ENCODE data around the gene MALAT1.

Gene MALAT1

DNA sequence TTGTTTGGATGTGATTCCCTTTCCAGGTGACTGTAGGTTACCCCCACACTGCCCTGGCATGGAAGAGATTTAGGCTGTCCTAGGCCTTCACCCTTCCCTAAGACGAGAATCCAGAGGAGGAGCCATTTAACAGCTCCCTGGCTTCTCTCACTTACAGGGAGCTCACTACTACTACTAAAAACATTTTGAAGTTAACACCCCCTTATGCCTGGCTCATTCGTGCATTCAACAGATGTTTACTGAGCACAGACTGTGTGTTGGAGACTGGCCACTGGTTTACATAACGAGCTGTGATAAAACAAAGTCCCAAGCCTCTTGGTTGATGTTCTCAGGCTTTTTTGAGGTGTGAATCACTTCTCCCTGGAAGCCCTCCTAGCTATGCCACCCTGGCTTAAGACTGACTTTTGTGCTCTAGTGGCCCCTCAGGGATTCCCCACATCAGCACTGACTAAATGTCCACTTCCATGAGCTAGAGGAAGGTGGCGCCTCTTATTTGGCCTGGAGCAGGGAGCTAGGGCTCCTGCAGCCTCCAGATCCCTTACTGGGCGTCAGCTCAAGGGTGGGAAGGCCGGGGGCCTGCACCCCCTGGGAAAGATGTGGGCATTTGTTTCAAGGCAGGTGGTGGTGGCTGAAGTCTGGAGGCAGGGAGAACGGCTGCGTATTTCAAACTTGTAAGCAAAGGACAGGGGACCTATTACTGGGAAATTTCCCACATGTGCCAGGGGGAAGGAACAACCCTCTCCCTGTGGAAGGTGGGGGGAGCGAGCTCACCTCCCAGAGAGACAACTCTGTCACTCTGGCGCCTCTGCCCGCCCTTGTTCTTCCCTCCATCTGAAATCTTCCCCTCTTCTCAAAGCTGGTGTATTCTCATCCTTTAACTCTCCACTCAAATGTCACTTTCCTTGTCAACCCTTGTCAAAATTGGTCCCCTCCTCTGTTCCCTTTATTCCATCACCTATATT is 19.4 kb upstream of the MALAT1 start:
- no peak for DNase-seq

DNA sequence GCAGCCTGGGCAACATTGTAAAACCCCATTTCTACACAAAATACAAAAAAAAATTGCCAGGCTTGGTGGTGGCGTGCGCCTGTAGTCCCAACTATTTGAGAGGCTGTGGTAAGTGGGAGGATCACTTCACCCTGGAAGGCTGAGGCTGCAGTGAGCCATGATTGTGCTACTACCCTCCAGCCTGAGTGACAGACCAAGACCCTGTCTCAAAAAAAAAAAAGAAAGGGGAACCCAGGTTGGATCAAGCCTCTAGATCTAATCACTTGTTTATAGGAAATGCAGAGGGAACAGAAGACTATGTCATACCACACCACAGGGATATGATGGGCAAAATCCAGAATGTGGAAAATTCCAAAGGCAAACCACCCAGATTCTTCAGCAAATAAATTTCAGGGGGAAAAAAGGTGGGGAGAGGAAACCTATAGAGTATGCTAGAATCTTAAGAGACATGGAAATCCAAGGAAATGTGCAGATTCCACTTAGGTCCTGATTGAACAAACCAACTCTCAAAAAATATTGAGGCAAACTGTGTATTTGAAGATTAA is 16.5 kb upstream of the MALAT1 start:
- DNase-seq = no peak

DNA sequence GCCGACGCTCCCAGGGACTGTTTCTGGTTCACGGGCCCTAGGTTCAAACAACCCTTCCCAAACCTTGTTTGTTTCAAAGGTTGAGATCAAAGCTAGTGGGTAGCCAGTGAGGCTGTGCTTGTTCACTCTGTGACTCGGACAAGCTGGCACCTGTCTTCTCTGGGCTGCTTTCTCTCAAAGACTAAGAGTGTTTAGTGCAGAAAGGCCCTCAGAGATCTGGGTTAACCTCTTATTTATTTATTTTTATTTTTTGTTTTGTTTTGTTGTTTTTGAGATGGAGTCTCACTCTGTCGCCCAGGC is 13.0 kb upstream of the MALAT1 start:
- DNase-seq = no peak

DNA sequence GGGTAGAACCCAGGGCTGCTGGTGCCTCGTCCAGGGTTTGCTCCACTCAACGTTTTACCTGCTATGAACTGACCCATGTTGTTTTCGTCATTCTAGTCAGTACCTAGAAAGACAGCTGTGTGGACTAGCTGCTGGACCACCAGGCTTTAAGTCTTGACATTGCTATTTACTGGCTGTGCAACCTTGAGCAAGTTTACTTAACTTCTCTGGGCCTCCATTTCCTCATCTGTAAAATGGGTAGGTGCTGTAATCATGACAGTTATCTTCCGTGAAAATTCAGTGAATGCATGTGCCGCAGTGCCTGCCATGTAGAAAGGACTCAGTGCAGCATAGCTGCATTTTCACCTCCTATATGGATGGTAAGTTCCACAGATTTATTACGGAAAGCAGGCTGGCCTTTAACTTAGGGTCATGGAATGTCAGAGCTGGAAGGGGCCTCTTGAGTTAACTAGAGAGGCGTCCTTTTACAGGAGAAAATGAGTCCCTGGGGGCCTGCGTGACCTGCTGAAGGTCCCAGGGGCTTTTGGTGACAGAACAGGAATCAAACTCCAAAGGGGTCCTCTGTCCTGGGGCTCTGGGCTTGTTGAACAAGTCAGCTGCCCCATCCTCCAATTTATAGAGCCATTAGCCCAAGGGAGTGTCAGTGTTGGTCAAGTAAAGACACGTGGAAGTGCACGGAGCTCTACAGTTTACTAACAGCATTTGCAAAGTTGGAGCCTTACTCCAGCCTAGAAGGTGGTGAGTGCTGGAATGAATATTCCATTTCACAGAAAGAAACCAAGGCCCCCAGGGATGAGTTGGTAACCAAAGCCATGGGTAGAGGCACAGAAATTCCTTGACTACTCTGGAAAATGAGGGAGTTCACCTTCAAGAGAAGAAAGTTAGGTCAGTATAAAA is 12.0 kb upstream of the MALAT1 start:
- DNase-seq = no peak

DNA sequence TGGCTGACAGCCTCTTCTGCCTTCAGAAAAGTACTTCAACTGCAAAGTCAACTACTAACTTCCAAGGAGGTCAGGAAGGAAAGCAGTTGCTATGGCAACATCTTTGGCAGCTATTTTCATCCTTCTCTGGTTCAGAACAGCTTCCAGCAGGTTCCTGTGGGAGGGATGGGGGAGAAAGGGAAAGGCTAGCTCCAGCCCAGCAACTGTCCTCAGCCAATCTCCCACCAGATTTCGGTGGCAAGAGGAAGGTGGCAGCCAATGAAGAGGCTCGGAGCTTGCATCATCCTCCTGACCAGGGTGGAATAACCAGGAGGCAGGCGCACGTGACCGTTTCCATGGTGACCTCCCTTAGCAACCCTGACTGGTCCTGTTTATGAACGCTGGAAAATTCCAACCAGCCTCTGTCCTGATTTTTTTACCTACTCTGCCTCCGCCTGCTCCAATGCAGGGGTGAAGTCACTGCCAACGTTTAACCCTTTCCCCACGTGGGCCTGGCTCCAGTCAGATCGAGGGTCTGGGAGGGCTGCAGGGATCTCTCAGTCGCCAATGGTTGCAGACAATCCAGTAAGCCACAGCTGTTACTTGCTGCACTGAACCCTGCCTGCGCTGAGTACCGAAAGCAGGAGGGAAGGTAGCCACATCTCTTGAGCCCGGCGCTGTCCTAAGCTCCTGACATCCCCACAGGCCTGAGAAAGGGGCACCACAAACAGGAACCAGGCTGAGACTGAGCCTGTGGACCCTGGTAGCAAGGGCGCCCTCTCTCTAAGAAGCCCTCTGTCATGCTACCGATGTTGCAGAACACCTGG is 11.2 kb upstream of the MALAT1 start:
- DNase-seq = peak; percentile 56

DNA sequence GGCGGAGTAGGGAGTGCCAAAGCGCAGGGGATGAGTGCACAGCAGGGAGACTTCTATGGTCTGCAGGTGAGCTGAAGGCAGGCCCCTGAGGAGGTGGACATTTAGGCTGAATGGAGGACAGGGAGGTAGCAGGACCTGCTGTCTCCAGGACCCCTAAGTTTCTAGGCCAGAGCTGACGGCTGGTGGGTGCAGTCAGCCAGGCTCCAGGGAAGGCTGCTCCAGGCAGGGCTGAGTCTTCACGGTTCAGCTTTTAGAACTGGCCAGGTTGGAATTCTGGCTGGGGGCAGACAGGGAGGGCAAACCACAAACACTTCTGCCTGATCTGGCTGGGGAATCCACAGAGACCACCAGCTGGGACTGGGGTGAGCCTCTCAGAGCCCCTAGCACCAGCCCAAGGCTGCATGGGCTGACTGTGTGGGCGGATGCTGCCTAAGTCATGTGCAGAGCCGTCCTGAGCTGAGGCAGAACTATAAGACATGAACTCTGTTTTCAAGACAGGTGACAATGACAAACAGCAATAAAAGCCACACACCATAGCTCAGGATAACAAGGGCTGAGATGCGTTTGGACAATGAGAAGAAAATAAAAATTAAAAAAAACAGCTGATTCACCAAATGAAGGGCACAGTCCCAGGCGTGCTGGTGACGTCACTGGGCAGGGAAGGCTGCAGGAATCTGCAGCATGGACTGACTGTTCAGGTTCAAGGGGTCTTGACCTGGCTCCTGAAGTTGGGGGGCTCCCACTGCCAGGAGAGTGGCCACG is 10.4 kb upstream of the MALAT1 start:
- no peak for DNase-seq

GRCh38 chr11:65489035-65489705 is 9.7 kb upstream of the MALAT1 start:
- no peak for DNase-seq

- DNase-seq = no peak
Measured at GRCh38 chr11:65489706-65490320, 9.0 kb upstream of the MALAT1 start.

DNA sequence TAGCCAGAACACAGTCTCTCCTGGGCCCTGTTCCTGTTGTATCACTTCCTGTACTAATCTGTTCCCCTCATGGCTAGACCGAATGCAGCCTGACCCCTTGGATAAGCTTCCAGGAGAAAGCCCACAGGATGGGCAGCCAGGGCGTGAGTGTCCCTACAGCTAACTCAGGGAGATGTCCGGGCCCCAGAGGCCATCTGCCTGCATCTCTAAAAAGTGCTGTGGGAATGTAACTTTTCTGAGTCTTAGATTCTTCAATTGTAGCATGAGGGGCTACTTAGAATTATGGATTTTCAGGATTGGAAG is 7.7 kb upstream of the MALAT1 start:
- DNase-seq = no peak

GRCh38 chr11:65491614-65492386 is 7.0 kb upstream of the MALAT1 start:
- DNase-seq = no peak

- DNase-seq = no peak
Measured at GRCh38 chr11:65492387-65492636, 6.5 kb upstream of the MALAT1 start.

DNA sequence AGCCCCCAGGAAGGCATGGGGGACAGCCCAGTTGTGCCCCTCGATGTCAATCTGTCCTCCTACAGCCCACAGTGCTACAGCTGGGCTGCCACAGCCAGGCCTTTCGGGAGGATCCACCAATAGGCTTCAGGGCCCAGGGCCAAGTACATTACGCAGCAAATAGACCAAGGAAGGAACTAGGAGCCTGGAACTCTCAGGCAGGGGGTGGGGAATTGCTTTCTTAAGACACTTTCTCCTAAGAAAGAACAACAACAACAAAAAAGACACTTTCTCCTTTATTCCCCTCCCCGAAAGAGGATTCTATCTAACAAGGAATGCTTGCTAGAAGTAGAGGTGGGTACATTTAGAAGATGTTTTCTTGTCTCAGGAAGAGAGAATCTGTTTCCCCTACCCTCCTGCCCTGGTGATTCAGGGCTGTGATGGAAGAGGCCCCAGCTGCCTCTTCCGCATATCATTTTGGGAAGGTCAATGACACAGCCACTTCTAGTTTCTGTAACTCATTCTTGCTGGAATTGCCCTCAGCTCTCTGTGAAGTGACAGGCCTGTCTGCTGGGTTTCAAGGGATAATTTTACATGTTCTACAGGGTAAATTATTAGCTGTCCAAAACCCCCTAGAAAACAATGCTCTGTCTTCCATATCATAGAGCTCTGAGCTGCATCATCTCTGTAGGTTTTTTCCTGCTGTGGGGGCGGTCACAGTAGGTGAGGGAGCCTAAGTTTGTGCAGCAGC is 6.0 kb upstream of the MALAT1 start:
- DNase-seq = peak; percentile 48

GRCh38 chr11:65493367-65494176 is 5.3 kb upstream of the MALAT1 start:
- no peak for DNase-seq

DNA sequence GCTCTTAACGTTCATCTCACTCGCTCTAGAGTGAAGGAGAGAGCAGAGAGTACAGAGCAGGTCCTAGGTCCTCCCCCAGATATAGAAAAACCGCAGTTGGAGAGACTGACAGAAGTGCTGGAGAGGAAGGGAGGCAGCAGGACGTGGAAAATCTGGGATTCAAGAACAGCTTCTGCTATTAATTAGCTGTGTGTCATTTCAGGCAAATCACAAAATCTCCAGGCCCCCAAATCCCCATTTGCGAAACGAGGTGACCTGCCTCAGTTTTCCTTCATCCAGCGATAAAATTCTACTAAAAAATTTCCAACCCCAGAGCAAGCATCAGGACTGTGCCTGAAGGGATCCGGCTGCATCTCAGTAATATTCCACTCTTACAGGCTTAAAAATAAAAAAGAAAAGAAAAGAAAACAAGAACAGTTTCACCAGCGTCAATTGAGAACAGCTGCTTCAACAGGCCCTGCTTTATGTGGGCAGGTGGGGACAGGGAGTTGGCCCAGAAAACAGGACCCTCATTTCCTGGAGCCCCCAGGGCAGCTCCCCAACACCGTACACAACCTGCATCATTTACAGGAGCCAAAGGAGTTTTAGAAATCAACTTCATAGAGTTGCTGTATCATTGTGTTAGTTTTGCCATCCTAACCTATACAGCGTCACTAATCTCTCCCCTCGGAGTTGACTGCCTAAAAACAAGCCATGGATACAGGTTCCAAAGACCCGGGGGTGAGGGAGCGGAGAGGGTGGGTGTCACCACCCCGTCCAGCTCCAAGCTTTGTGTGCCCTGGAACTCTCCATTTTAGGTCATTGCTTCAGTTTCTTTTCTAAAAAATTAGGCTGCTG is 2.3 kb upstream of the MALAT1 start:
- no peak for DNase-seq

DNA sequence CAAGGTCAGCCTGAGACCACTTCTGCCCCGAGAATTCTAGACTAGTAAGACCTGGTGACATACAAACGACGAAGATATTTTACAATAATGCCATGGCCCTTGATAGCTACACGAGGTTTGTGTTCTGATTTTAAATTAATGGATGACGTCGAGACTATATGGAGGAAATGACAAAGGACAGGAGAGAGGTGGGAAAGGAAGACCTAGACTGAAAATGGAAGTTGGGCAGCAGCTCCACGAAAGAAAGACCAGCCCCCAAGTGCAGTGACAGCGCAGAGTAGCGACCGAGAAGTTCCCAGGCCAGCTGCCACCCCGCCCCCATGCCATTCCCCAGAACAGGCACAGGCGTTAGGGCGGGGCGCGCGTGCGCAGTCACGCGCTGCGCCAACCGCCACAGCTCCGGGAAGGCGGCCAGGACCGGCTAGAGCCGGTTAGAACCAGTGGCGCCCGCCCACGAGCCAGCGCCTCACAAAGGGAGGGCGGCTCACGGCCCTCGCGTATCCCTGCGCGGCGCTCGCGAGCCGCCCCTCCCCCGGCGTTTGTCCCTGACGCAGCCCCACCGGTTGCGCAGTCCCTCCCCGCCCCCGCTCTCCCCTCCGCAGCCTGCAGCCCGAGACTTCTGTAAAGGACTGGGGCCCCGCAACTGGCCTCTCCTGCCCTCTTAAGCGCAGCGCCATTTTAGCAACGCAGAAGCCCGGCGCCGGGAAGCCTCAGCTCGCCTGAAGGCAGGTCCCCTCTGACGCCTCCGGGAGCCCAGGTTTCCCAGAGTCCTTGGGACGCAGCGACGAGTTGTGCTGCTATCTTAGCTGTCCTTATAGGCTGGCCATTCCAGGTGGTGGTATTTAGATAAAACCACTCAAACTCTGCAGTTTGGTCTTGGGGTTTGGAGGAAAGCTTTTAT is 1.5 kb upstream of the MALAT1 start:
- DNase-seq = peak; percentile 99

- peak; percentile 78 for DNase-seq
Measured at GRCh38 chr11:65498042-65498726, 661 bp upstream of the MALAT1 start.

DNA sequence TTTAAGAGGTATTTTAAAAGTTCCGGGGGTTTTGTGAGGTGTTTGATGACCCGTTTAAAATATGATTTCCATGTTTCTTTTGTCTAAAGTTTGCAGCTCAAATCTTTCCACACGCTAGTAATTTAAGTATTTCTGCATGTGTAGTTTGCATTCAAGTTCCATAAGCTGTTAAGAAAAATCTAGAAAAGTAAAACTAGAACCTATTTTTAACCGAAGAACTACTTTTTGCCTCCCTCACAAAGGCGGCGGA is 193 bp upstream of the MALAT1 start:
- DNase-seq = no peak

Data from activated CD4-positive, alpha-beta T cell treated with anti-CD3 and anti-CD28 coated beads, Interleukin-2, Interleukin-6, amounts not matched to agents 100 ng/mL and 50 ng/mL, durations not matched to agents 16 hours and 8 hours (primary cell).